Glomerular visceral epithelial cell (primary cell): ENCODE results near the gene AIG1.

ENCODE experiments used
- DNase-seq: peaks from one replicate; pipeline ENCODE4 v3.0.0-alpha.2; 2016; ENCODE audit errors: extremely low spot score

Gene AIG1

DNA sequence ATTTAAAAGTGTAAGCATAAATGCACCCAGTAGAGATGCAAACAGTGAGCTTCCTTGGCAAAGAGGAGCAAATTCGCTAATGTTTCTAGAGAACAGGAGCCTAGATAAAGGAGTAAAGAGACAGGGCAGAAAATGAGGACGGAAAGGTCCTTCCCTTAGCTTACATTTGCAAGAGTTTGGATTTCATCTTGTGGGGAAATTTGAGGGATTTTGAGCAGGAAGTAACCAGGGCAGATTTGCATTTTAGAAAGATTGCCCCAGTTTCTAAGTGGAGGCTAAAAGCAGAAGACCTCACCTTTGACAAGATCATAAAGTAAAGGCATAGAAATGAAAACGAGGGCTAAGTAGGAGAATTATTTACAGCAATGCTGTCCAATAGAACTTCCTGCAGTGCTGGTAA, 309.3 kb downstream of the AIG1 start:
- no peak for DNase-seq

DNA sequence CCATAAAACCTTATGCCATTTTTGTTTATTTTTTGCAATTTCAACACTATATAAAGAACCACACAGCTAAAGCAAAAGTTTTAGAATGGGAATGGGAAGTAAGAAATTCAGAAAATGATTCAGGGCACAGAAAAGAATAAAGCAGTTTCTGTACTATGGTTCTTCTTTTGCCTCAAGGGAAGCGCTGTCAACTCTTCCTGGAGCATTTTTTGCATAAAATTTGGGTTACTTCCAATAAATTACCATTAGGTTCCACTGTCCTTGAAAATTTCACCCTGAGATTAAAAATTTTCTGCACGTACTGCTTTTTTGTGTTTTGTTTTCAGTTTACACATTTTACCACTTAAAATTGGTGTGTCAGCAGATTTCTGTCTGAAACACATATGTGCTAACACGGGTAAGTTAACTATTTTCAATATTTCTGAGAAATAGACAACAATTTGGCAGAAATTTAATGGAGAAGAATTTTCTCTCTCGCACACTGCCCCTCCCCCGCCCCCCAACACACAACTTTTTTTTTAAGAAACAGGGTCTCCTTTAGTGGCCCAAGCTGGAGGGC, 310.2 kb downstream of the AIG1 start:
- DNase-seq = no peak

DNA sequence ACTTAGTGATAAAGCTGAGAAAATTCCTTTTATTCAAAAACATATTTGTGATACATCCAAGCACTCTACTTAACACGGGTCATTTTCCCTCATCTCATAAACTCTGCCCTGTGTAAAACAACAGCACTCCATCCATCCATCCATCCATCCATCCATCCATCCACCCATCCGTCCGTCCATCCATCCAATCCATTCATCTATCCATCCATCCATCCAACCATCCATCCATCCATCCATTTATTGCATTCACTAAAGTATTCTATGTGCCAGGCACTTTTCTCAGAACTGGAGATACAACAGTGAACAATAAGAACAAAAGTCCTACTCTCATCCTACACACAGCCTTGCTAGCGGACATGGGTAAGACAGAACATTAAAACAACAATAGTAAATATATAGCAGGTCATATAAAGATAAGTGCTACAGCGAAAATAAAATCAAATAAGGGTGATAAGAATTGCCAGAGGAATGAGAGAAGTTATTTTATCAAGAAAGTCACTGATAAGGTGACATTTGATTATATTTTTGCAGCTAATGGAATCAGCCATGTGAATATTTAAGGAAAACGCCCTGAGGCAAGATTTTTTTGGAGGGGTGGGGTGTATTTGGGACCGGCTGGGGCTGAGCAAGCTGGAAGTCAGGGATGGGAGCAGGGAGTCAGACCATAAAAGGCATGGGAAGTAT, 311.7 kb downstream of the AIG1 start:
- no peak for DNase-seq

DNA sequence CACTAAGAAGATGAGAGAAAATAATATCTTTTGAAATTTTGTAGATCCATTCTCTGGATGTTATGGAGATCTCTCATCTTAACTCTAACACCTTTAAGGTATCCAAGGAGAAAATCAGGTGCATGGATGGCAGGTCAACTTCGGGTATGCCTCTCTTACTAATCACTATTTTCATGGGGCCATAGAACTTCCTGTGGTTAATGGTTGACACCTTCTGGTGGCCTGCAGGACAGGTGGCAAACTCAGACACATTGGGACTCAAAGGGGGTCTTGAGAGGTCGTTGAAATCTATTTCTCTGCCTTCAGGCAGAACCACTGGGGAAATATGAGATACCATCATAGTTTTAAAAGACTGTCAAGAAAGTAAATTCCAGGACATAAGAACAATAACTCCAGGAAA, 313.3 kb downstream of the AIG1 start:
- DNase-seq = no peak

DNA sequence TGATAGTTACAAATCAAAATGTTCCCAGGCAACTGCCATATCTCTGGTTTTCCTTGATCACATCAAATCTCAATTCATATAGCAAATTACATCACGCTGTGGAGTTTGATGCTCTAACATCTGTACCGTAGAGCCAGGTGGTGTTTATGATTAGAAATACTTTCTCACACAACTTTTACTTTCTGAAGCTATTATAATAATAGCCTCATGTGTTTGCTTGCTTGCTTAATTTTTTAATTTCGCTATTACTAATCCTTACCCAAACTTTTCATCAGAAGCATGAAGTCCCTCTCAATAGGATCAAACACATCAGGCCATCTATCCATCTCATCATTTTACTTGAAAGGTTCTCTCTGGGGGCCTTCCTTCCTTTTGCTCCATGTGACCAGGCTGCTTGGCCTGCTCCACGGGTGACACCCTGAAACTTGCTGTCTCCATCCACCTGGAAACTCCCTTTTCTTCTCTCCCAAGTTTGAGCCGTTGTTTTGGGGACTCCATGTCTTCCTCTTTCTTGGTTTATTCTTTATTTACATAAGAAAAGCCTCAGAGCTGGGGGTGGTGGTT, 314.4 kb downstream of the AIG1 start:
- no peak for DNase-seq

DNA sequence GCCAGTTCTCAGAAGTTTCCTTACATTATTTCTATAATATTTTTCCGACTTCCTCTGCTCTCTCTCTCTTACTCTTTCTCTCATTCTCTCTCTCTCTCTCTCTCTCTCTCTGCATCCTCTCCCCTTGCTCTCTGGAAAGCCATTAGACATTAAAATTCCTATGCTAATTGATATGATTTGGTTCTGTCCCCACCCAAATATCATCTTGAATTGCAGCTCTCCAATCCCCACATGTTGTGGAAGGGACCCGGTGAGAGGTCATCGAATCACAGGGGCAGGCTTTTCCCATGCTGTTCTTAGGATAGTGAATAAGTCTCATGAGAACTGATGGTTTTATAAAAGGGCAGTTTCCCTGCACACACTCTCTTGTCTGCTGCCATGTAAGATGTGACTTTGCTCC, 315.7 kb downstream of the AIG1 start:
- no peak for DNase-seq

DNA sequence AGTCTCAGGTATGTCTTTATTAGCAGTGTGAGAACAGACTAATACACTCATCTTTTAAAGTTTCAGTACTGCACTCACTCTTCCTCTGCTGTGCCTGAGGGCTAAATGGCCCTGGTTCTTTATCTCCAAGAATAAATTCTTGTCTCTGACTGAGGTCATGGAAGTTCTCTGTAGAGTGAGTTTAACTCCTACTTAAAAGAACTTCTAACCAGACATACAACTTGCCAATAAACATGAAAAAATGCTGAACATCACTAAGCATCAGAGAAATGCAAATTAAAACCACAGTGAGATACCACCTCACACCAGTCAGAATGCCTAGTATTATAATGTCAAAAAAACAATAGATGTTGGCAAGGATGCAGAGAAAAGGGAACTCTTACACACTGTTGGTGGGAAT, 316.2 kb downstream of the AIG1 start:
- DNase-seq = no peak

DNA sequence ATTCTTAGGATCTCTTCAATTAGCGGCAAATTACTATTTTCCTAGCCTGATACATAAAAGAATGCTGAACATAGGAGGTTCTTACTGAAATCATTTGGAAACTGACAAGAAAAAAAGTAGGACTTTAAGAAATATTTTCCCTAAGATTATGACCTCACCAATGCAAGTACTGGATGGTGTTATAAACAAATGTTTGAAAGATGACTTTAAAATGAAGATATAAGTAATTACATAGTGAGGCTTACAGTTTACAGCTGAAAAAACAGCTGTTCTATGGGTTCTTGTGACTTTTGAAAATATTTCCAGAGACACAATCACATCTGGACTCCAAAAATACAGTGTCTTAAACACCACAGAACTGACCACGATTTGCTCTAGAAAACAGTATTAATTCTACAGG, 324.9 kb downstream of the AIG1 start:
- no peak for DNase-seq

DNA sequence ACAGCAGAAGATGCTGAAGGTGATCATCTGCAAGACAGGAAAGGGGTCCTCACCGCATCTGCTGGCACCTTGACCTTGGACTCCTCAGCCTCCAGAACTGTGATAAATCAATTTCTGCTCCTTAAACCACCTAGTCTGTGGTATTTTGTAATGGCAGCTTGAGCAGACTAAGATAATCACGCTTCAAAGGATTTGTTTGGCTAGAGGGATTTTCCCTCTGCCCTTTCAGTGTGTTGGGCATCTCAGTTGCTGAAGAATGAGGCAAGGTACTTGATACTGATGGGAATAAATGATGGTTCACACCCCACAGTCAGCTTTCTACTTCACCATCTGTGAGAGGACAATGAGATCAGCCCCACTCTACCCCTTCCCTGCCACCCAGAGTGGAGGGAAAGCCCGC, 329.6 kb downstream of the AIG1 start:
- DNase-seq = no peak
